Measurements from ENCODE around the gene MRGPRF. TPM values are rescaled to one million over a fixed set of nuclear protein-coding genes. Genes with fewer than 3 reads are reported as not detected.

MRGPRF gene
- total RNA-seq, 1 experiment from 2014 or later = not detected

DNA sequence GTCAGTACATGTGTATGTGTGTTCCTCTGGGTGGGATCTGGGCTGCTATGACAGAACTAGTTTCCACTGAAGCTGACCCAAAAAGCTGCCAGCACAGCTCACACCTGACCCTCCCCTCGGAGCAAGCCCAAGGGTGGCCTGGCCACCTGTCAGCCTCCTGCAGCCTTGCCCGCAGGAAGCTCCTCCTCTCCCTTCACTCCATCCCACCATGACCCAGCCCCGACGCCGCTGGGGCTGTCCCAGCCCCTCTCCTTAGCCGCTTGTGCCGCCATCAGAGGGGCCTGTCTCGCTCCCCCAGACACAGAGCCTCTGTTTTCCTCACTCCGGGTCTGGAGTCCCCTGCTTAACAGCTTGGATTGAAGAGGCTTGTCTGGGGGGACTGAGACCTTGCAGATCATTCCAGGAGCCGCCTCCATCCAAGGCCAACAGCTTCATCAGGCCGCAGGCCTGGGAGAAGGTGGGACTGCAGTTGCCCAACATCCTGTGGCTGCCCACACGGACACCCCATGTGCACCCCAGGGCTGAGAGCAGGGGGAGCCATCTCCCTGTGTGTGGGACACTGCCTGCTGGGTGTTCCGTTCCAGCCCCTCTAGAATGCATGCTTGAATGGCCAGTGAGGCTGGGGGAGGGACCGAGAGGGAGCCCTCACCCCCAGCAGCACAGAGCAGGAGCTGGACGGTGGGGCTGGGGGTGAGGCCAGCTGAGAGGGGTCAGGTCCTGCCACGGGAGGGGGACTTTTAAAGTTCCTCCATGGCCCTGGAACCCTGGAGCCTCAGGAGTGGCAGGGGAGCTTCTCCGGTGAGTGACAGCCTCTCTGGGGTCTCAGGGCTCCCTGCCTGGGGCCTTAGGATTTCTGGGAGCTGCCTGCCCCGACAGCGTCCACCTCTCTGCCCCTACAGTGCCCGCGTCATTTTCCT, 696 bp downstream of the MRGPRF start:
- Histone ChIP-seq H3K4me1 (ENCODE audit: insufficient read depth, low read length) (peaks cover 29% of the 10 kb centered on the region), H3K79me2 (ENCODE audit: low read length) (no peaks in the 10 kb centered on the region), H3K36me3 (ENCODE audit: low read depth, low read length) (no peaks in the 10 kb centered on the region), H3K4me3 (ENCODE audit: low read length) (no peak overlapping the region), H3K4me2 (ENCODE audit: low read length) (no peak overlapping the region), H3K9me3 (ENCODE audit: low read length) (no peaks in the 10 kb centered on the region), H3K9ac (ENCODE audit: low read length) (no peak overlapping the region), H2AFZ (ENCODE audit: low read length) (no peak overlapping the region), H4K20me1 (ENCODE audit: low read length) (no peaks in the 10 kb centered on the region), H3K9me2 (replicated peaks; ENCODE audit: low read length) (no peaks in the 10 kb centered on the region), H3K27me3 (ENCODE audit: low read length) (no peaks in the 10 kb centered on the region), H3F3A (ENCODE audit: low read length, unreplicated experiment) (no peaks in the 10 kb centered on the region), H3K27ac (ENCODE audit: low read length) (no peak overlapping the region)
- CTCF ChIA-PET = no interaction called here
- ATAC-seq = no peak
- intact Hi-C loops (cut with micrococcal nuclease) = no loop called here
- DNase-seq = no peak
- TF ChIP-seq EZH2 (IDR thresholded peaks at IDR 0.05; ENCODE audit: low read length, unreplicated experiment) (no peak), EZH2phosphoT487 (IDR thresholded peaks at IDR 0.05; ENCODE audit: borderline replicate concordance, low read length) (no peak)
- TF ChIP-seq, protein P1, sequence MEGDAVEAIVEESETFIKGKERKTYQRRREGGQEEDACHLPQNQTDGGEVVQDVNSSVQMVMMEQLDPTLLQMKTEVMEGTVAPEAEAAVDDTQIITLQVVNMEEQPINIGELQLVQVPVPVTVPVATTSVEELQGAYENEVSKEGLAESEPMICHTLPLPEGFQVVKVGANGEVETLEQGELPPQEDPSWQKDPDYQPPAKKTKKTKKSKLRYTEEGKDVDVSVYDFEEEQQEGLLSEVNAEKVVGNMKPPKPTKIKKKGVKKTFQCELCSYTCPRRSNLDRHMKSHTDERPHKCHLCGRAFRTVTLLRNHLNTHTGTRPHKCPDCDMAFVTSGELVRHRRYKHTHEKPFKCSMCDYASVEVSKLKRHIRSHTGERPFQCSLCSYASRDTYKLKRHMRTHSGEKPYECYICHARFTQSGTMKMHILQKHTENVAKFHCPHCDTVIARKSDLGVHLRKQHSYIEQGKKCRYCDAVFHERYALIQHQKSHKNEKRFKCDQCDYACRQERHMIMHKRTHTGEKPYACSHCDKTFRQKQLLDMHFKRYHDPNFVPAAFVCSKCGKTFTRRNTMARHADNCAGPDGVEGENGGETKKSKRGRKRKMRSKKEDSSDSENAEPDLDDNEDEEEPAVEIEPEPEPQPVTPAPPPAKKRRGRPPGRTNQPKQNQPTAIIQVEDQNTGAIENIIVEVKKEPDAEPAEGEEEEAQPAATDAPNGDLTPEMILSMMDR (conservative IDR thresholded peaks at IDR 0.05; ENCODE audit: low read depth, low read length) = no peak
- no TSS peak for BruUV-seq (replicated peaks)
- POLR2A ChIA-PET (ENCODE audit: unreplicated experiment) = no interaction called here

DNA sequence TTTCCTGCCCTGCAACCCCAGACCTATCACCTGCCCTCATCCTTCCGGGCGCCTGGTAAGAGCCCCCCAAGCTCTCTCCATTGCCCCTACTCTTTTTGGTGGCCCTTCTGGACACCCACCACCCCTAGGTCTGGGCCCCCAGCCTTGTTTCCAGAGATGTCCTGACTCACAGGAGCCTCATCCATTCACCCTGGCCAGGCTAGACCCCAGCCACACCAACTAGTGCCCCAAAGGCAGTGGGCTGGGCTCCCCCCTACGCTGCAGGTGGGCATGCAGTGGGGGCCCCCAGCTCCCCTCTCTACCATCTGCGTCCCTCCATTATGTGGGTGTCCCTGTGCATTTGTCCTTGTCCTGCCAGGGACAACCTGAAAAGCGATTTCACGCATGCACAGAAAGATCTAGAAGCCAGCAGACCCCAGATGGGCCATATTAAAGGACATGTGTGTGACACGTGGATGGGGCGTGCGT, 1.4 kb downstream of the MRGPRF start:
- Histone ChIP-seq H3K4me1 (ENCODE audit: insufficient read depth, low read length) (peaks cover 29% of the 10 kb centered on the region), H3K79me2 (ENCODE audit: low read length) (no peaks in the 10 kb centered on the region), H3K27ac (ENCODE audit: low read length) (no peak overlapping the region), H2AFZ (ENCODE audit: low read length) (no peak overlapping the region), H3K27me3 (ENCODE audit: low read length) (no peaks in the 10 kb centered on the region), H3K9me3 (ENCODE audit: low read length) (no peaks in the 10 kb centered on the region), H3K9me2 (replicated peaks; ENCODE audit: low read length) (no peaks in the 10 kb centered on the region), H4K20me1 (ENCODE audit: low read length) (no peaks in the 10 kb centered on the region), H3K4me2 (ENCODE audit: low read length) (no peak overlapping the region), H3K4me3 (ENCODE audit: low read length) (no peak overlapping the region), H3K36me3 (ENCODE audit: low read depth, low read length) (no peaks in the 10 kb centered on the region), H3F3A (ENCODE audit: low read length, unreplicated experiment) (no peaks in the 10 kb centered on the region), H3K9ac (ENCODE audit: low read length) (no peak overlapping the region)
- POLR2A ChIA-PET (ENCODE audit: unreplicated experiment) = no interaction called here
- TF ChIP-seq EZH2 (IDR thresholded peaks at IDR 0.05; ENCODE audit: low read length, unreplicated experiment) (no peak), EZH2phosphoT487 (IDR thresholded peaks at IDR 0.05; ENCODE audit: borderline replicate concordance, low read length) (no peak)
- TF ChIP-seq, protein P1 (conservative IDR thresholded peaks at IDR 0.05; ENCODE audit: low read depth, low read length) = no peak
- CTCF ChIA-PET = no interaction called here
- intact Hi-C loops (cut with micrococcal nuclease) = no loop called here
- DNase-seq (no peak), ATAC-seq (no peak)
- no TSS peak for BruUV-seq (replicated peaks)
